Esophagus muscularis mucosa (tissue), 3 donors: Measurements from ENCODE around the gene LGI1.

Experiments
- CTCF ChIP-seq, 3 experiments: fragments of 200-600 bp in 2 of 3; fragments of 450-650 bp in 1 of 3; sonication (generic) in 2 of 3; IDR thresholded peaks; one replicate each; pipeline ENCODE4 v1.5.1; 2017 to 2019; ENCODE audit warnings: antibody characterized with exemption in 3 of 3, mild to moderate bottlenecking in 2 of 3, moderate library complexity in 1 of 3
- POLR2A ChIP-seq: fragments of 450-650 bp; IDR thresholded peaks from one replicate; pipeline ENCODE4 v1.6.1; 2017; ENCODE audit warnings: antibody characterized with exemption, moderate library complexity, mild to moderate bottlenecking, low read depth

GRCh38 chr10:93752761-93753160 is 5.0 kb upstream of the LGI1 start:
- TF ChIP-seq CTCF (IDR thresholded peaks at IDR 0.05) (no peak), POLR2A (no peak)
